TTC549 (cell line): ENCODE data around the gene CAVIN3.

Experiments
- FAIRE-seq: peaks from 2 replicates; lab custom pipeline; 2012; peaks lifted over from hg19 to GRCh38; lab: Jason Lieb, UNC

The CAVIN3 gene

DNA sequence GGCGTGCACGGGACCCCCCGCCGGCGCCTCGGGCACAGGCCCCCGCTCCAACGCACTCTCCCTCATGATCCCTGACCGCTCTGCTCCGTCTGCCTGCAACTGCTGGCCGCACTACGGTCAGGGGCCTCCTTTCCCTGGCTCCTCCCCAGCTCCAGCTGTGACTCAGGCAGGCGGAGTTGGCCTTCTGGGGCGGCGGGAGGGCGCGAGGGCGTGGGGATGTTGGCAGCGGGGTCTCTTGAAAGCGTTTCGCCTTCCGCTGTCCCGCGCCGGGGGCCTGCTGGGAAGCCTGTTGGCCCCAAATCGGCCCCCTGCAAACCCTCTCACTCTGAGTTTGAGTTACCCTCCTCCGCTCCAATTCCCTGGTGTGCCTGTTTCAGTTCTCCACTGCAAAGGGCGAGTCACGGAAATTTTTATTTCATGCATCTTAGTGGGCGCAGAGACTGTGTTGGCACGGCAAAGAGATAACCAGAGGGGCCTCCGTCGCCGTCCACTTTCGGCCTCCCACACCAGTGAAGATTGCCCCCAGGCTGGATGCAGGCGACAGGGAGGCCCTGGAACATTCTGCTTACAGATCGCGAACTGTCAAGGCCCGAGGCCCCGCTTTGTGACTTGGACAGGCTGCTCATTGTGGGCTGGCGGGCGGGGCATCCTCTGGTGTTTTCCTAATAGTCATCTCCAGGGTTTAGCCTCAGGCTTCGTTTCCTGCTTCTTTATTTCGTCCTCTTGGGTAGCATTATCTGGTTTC lies at the start of gene CAVIN3:
TSS of gene CAVIN3 (minus strand) at position 91 of the 745 bp plus-strand sequence. CDS start at position 66, 25 bp downstream.
- no peak for FAIRE-seq

DNA sequence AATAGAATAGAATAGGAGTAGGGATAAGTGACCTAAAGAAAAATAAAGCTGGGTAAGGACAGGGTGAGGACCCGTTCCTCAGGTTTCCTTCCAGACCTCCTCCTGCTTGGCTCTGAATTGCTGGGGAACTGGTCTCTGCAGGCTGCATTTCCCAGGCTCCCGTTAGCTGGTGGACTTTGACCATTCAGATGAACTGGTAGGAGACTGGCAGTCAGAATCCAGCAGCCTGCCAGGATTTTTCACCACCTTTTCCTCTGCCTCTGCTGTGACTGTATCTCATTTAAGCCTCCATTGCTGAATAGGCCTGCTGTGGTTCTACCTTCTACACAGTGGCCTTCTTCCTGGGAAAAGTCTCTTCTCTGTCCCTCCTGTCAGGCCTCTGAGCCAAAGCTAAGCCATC lies 45.4 kb upstream of the CAVIN3 start:
- FAIRE-seq = no peak

DNA sequence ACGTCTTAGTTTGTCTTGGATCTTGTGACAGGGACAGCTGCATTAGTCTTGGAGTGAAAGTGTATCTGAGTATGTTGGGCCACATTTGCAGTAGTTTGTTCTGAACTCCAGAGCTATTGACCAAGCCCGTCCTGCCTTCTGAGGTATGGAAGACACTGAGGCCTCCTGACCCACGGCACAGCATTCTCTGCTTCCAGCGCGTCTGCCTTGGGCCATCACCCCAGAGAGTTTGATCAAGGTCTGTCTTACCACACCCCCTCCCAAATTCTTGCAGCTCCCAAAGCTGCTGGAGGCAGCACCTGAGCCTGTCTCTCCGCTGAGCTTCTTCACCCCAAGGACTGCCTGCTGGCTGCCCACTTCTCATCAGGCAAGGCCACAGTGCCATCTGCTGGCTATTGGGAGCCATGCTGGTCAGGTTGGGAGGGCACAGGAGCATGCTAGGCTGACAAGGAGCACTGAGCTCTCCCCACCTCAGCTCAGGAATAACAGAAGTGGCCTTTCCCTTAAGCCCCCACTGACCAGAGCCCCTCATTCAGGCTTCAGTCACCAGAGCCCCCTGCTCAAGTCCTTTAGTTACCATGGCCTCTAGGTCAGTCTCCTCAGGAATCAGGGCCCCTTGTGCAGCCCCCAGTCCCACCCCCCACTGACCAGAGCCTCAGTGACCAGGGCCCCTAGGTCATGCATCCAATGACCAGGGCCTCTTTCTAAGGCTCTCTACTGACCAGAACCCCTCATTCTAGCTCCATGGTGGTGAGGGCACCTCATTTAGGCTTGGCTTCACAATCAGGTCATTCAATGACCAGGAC lies 42.8 kb upstream of the CAVIN3 start:
- FAIRE-seq = no peak

GRCh38 chr11:6362185-6362872 lies 42.0 kb upstream of the CAVIN3 start:
- no peak for FAIRE-seq

DNA sequence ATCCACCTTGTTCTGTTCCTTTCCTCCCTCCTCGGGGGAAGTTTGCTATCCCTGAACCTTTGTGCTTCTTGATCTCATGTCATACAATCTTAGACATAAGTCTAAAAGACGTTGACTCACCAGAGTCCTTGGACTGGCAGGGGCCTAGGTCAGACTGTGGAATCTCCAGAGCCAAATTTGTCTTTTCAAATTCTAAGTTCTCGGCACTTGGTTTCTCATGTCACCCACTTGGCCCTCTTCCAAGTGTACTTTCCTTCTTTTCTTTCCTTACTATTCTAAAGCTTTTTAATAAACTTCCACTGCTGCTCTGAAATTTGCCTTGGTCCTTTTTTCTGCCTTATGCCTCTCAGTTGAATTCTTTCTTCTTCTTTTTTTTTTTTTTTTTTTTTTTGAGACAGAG lies 39.9 kb upstream of the CAVIN3 start:
- FAIRE-seq = no peak

DNA sequence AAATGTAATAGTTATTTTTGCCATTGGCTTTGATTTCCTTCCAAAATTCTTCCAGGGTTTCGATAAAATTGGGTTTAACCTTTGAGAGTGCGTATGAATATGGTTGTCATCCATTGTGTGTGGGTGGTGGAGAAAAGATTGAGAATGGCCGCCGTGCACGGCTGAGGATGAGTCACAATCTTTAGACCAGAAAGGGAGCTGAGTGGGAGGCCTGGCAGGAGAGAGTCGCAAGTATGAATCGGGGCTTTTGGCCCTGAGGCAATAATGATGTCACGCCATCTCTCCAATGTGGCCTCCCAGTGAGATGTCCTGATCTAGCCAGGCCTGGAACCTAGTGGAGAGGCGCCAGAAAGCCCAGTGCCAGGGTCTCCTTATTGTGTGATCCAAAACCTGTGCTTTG lies 36.9 kb upstream of the CAVIN3 start:
- no peak for FAIRE-seq

- FAIRE-seq = no peak
These were observed 36.3 kb upstream of the CAVIN3 start for GRCh38 chr11:6356503-6357055.

DNA sequence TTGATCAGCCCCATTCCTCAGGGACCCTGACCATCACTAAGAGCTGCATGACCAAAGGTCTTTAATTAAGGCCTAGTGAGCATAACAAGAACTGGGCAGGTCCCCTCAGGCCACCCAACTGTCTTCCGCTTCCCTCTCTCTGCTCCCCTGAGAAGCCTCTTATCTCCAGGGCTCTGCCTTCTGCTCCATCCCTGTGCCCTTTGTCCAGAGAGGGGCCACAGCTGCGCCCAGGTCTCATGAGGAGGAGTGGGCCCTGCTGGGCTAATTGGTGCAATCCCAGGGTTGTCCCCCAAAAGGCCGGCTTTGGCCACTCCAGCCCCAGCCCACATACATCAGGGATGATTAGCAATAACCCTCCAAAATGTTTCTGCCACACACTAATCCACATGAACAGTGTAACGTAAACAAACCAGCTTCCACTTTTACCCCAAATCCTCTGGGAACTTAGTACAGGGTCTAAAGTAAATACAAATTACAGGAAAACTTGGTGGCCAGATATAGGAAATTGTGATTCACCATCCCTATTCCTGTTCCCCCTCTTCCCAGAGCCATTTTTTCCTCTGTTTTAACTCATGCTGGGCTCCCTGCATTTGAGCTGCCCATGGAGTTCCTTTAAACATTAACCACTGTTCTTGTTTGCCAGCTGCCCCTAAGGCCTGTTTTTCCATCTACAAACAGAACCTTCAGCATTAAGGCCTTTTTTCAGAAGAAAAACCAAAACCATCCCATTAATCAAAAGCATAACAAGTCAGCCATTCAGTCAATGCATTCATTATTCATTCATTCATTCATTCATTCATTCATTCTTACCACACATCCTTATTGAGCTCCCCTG lies 34.6 kb upstream of the CAVIN3 start:
- FAIRE-seq = no peak

GRCh38 chr11:6353367-6353987 lies 33.2 kb upstream of the CAVIN3 start:
- no peak for FAIRE-seq

DNA sequence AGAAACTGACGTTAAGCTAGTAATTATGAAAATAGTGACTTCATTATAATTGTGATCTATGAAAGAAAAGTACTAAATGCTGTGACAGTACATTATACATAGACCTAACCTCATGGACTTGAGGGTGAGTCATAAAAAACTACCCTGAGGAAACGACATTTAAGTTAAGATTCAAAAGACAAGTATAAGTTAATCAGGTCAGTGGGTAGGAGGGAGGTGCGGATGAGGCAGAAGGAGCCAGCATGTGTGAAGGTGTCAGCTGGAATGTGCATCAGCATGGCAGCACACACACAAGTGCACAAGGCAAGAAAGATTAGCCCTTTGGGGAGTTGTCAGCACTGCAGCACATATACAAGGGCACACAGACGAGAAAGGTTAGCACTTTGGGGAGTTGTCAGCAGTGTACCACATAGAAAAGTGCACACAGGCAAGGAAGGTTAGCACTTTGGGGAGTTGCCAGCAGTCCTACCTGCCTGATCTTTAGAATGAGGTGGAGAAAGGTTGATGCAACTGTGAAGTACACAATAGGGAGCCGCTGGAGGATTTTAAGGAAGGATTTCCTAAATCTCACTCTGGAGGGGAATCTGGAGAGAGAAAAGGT lies 31.6 kb upstream of the CAVIN3 start:
- FAIRE-seq = no peak

GRCh38 chr11:6350486-6350885 lies 30.2 kb upstream of the CAVIN3 start:
- no peak for FAIRE-seq

DNA sequence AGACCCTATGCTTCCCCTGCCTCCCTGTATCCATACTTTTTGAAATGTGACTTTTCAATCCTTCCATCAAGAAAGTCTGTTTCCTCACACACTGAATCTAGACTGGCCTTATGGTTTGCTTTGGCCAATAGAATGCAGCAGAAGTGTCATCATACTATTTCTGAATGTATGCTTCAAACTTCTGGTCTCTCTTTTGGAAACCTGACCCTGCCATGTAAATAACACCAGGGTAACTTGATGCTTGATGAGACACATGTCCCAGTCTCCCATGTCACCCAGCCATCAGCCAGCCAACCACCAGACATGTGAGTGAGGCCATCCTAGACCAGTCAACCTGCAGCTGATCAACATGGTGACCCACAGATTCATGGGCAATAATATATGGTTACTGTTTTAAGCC lies 29.7 kb upstream of the CAVIN3 start:
- FAIRE-seq = no peak

GRCh38 chr11:6345366-6345765 lies 25.1 kb upstream of the CAVIN3 start:
- FAIRE-seq = no peak

DNA sequence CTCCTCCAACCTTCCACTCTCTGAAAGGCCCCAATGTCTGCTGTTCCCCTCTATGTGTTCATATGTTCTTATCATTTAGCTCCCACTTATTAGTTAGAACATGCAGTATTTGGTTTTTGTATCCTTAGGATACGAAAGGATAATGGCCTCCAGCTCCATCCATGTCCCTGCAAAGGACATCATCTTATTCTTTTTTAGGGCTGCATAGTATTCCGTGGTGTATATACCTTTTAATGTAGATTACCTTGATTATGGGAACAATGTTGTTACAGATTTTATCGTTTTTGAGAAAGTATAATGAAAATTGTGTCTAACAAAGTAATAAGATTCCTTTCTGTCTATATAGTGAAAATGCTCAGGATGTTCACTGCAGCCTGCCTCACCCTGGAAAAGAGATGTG lies 16.0 kb upstream of the CAVIN3 start:
- FAIRE-seq = no peak

DNA sequence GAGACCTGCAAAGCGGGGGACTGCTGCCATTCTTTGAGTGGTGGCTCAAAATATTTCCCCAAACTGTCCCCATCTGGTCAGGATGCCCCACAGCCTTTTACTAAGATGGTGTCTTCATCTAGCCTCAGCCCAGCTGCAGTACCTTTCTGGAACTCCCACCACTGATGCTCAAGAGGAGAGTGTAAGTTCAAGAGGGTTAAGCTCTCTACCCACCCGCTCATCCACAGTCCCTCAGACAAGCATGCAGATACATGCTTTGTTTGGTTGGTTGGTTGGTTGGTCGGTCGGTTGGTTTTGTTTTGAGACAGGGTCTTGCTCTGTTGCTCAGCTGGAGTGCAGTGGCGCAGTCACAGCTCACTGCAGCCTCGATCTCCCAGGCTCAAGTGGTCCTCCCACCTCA lies 14.5 kb upstream of the CAVIN3 start:
- no peak for FAIRE-seq

GRCh38 chr11:6333095-6333494 lies 12.8 kb upstream of the CAVIN3 start:
- FAIRE-seq = no peak

DNA sequence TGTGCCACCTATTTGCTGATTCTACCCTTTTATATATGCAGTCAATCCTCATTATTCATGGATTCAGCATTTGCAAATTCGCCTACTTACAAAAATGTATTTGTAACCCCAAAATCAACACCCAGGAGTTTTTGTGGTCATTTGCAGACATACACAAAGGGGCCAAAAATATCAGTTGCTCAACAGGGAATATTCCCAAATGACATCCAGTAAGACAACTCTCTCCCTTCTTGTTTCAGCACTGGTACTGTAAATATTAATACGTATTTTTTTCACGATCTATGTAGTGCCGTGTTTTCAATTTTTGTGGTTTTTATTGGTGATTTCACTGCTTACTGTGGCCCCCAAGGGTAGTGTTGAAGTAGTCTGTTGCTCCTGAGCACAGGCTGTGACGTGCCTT lies 11.8 kb upstream of the CAVIN3 start:
- FAIRE-seq = no peak

DNA sequence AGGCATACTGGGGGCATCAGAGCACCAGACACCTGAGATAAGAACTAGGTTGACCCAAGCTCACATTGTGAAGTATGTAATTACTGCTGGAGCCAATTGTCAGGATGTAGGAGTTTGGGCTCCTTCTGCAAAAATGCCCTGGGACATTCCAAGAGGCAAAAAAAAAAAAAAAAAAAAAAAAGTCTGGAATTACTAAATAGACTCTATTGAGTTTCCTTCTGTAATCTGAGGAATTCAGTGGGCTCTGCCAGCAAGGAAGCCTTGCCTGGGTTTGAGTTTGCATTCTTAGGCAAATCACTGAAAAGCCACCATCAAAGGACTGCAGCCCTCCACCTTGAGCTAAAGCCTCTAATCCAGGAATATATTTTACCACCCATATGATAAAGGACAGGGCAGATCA lies 8.0 kb upstream of the CAVIN3 start:
- FAIRE-seq = no peak

DNA sequence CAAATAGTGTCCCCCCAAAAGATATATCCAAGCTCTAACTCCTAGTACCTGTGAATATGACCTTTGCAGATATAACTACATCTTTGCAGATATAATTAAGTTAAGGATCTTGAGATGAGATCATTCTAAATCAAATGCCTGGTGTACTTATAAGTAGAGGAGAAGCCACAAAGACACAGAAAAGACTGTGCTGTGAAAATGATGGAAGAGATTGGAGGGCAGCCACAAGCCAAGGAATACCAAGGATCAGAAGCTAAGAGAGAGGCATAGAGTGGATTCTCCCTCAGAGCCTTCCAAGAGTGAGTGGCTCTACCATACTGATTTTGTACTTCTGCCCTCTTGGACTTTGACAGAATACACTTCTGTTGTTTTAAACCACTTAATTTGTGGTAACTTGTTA lies 7.5 kb upstream of the CAVIN3 start:
- FAIRE-seq = no peak

DNA sequence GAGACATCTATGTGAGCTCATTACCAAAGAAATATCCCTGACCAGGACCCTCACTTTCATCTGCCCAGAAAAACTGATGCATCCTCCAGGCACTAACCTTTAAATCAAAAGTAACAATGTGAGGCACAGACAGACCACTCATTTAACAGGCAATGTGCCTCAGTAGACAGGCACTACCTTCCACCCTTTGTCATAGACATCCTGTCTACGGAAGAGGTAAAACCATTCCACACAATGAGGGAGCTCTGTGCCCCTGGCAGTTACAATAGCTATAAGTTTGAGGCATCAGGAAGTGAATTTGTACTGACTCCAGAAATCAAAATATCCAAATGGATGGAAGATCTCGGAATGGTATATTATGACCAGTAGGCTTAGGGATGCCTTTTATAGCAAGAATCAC lies 6.7 kb upstream of the CAVIN3 start:
- FAIRE-seq = no peak

- no peak for FAIRE-seq
These were observed 6.0 kb upstream of the CAVIN3 start for GRCh38 chr11:6326303-6326702.
